Measurements from ENCODE around the gene ABLIM3. TPM values are rescaled to one million over a fixed set of nuclear protein-coding genes. Genes with fewer than 3 reads are reported as not detected.

ABLIM3 gene
- total RNA-seq, 1 donor from 2014 or later = 3.6 TPM

- Mint-ChIP-seq H3K36me3 (ENCODE audit: low read depth, unreplicated experiment) (no peaks in the 10 kb centered on the region), H3K27me3 (ENCODE audit: unreplicated experiment) (no peaks in the 10 kb centered on the region), H3K4me1 (ENCODE audit: unreplicated experiment) (peaks cover 7% of the 10 kb centered on the region), H3K27ac (ENCODE audit: unreplicated experiment) (no peak overlapping the region), H3K4me3 (ENCODE audit: unreplicated experiment) (no peak overlapping the region), H3K9me3 (ENCODE audit: unreplicated experiment) (no peaks in the 10 kb centered on the region)
- no peak for DNase-seq (ENCODE audit: low spot score)
- no peak for TF ChIP-seq CTCF (IDR thresholded peaks at IDR 0.05; ENCODE audit: unreplicated experiment)
Observed at GRCh38 chr5:149118463-149118862, 22.8 kb upstream of the ABLIM3 start.

DNA sequence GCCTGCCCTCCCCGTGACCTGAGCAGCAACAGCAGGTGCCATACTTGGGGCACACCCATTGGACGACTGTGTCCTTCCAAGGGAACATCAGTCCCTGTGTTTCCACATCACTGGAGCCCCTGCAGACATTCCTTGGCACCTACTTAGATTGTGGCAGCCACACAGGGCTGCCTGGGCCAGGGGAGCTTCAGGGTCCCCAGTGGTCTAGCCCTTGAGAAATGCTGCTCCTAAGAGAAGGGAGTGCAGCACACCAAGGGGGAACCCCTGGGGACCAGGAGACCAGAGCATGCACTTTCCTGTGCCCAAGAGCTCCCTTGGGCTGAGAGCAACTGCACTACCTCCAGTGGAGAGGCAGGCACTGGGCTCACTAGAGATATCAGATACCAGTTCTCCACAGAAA is 20.1 kb upstream of the ABLIM3 start:
- no peak for TF ChIP-seq CTCF (IDR thresholded peaks at IDR 0.05; ENCODE audit: unreplicated experiment)
- H3K4me1 Mint-ChIP-seq (ENCODE audit: unreplicated experiment) = peaks cover 11% of the 10 kb centered on the region
- DNase-seq (ENCODE audit: low spot score) = no peak
- no peaks in the 10 kb centered on the region for H3K9me3 Mint-ChIP-seq (ENCODE audit: unreplicated experiment)
- H3K36me3 Mint-ChIP-seq (ENCODE audit: low read depth, unreplicated experiment) = no peaks in the 10 kb centered on the region
- no peak overlapping the region for H3K27ac Mint-ChIP-seq (ENCODE audit: unreplicated experiment)
- H3K4me3 Mint-ChIP-seq (ENCODE audit: unreplicated experiment) = no peak overlapping the region
- no peaks in the 10 kb centered on the region for H3K27me3 Mint-ChIP-seq (ENCODE audit: unreplicated experiment)

GRCh38 chr5:149123211-149123610 is 18.1 kb upstream of the ABLIM3 start:
- Mint-ChIP-seq H3K27me3 (ENCODE audit: unreplicated experiment) (no peaks in the 10 kb centered on the region), H3K4me1 (ENCODE audit: unreplicated experiment) (peaks cover 11% of the 10 kb centered on the region), H3K27ac (ENCODE audit: unreplicated experiment) (no peak overlapping the region), H3K9me3 (ENCODE audit: unreplicated experiment) (no peaks in the 10 kb centered on the region), H3K4me3 (ENCODE audit: unreplicated experiment) (no peak overlapping the region), H3K36me3 (ENCODE audit: low read depth, unreplicated experiment) (no peaks in the 10 kb centered on the region)
- TF ChIP-seq CTCF (IDR thresholded peaks at IDR 0.05; ENCODE audit: unreplicated experiment) = no peak
- DNase-seq (ENCODE audit: low spot score) = no peak

DNA sequence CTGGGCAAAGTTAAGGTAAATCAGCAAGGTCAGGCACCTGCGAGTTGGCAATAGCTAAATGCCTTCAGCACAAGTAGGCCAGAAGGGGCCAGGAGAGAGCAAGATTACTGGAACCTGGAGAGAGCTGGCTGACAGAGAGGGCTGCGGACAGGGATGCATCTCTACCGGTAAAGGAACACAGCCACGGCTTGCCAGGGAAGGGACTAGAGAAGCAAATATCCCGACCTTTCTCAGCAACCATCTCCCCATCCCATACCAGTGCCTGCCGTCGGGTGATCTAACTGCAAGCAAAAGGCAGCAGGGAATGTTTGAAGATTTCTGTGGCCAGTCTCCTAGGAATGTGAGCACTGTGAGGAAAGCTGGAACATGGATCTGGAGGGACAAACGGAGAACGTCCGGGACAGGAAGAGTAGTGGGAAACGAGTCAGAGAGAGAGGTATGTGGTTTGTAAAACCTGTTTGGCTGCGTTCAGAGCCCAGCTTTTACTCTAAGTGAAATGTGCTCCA is 15.9 kb upstream of the ABLIM3 start:
- Mint-ChIP-seq H3K27ac (ENCODE audit: unreplicated experiment) (no peak overlapping the region), H3K36me3 (ENCODE audit: low read depth, unreplicated experiment) (no peaks in the 10 kb centered on the region), H3K27me3 (ENCODE audit: unreplicated experiment) (no peaks in the 10 kb centered on the region), H3K4me3 (ENCODE audit: unreplicated experiment) (no peak overlapping the region), H3K9me3 (ENCODE audit: unreplicated experiment) (no peaks in the 10 kb centered on the region), H3K4me1 (ENCODE audit: unreplicated experiment) (peaks cover 11% of the 10 kb centered on the region)
- peak; percentile 50 for DNase-seq (ENCODE audit: low spot score)
- TF ChIP-seq CTCF (IDR thresholded peaks at IDR 0.05; ENCODE audit: unreplicated experiment) = no peak

DNA sequence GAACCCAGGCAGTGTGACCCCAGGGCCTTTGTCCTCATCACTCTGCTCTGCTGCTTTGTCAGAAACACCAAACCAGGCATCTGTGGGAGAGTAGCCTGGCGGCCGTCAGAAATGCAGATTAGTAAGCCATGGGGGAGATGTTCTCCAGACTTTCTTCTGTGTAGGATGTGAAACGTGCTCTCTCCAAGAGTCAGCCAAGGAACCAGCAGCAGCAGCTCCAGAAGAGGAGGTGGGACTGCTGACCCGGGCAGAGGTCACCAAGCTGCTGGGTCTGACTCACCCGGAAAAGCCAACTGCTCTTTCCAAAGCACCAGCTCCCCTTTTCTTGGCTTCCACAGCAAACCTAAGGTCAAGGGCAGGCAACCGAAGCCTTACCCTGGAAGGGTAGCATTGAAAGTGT is 14.4 kb upstream of the ABLIM3 start:
- Mint-ChIP-seq H3K4me3 (ENCODE audit: unreplicated experiment) (no peak overlapping the region), H3K27ac (ENCODE audit: unreplicated experiment) (no peak overlapping the region), H3K4me1 (ENCODE audit: unreplicated experiment) (peaks cover 11% of the 10 kb centered on the region), H3K9me3 (ENCODE audit: unreplicated experiment) (no peaks in the 10 kb centered on the region), H3K27me3 (ENCODE audit: unreplicated experiment) (no peaks in the 10 kb centered on the region), H3K36me3 (ENCODE audit: low read depth, unreplicated experiment) (no peaks in the 10 kb centered on the region)
- no peak for TF ChIP-seq CTCF (IDR thresholded peaks at IDR 0.05; ENCODE audit: unreplicated experiment)
- no peak for DNase-seq (ENCODE audit: low spot score)
